Upper lobe of right lung (tissue), 1 donor: Measurements from ENCODE around the gene GRAPL. TPM values are rescaled to one million over a fixed set of nuclear protein-coding genes. Genes with fewer than 3 reads are reported as not detected.
"Not testable (repeated sequence)": the region's sequence is repeated elsewhere in the genome, so short reads cannot be mapped to it uniquely, and the experiment has no call there.

Experiments
- ATAC-seq: fragments of 200-7000 bp; cut with Tn5 transposase; one replicate; pipeline ENCODE4 v1.9.1; 2020; ENCODE audit warnings: mild to moderate bottlenecking, moderate library complexity
- DNase-seq: peaks from one replicate; pipeline ENCODE4 v3.0.0-alpha.2; 2020
- H3K27ac ChIP-seq: fragments of 200-600 bp; one replicate; pipeline ENCODE4 v1.8.0; 2022
- H3K27me3 ChIP-seq: fragments of 200-600 bp; one replicate; pipeline ENCODE4 v1.8.0; 2022; ENCODE audit warnings: mild to moderate bottlenecking
- H3K36me3 ChIP-seq: fragments of 200-600 bp; one replicate; pipeline ENCODE4 v1.8.0; 2022
- H3K4me1 ChIP-seq: fragments of 200-600 bp; one replicate; pipeline ENCODE4 v1.8.0; 2022
- H3K4me3 ChIP-seq: fragments of 200-600 bp; one replicate; pipeline ENCODE4 v1.8.0; 2022; ENCODE audit warnings: mild to moderate bottlenecking
- H3K9me3 ChIP-seq: fragments of 200-600 bp; one replicate; pipeline ENCODE4 v1.8.0; 2022
- CTCF ChIP-seq: fragments of 200-600 bp; IDR thresholded peaks from one replicate; pipeline ENCODE4 v1.8.0; 2022; ENCODE audit warnings: antibody characterized with exemption
- intact Hi-C: fragments of 100-400 bp; cut with DNase I; formaldehyde crosslinking; loops from one replicate; pipeline ENCODE4 v1.11.0; 2022
- total RNA-seq: library from RNA; stranded (reverse); fragmentation: NEBNext Ultra II Directional; extraction: Animal tissue kit (Norgen Biotek cat#: 25700); gene quantifications from one replicate; pipeline ENCODE4 v1.2.1, GENCODE V29; 2021
- donor health status: DM: no; HTN: yes; CAD: no; lungs with severe emphysema.

Gene GRAPL
- total RNA-seq, 1 donor from 2014 or later = 16.6 TPM

- H3K9me3 ChIP-seq, intact Hi-C loops, H3K4me1 ChIP-seq, H3K27me3 ChIP-seq, H3K36me3 ChIP-seq: not testable (repeated sequence)
- Histone ChIP-seq H3K4me3 (peak overlapping the region; percentile 67), H3K27ac (peak overlapping the region; percentile 92)
- ATAC-seq (peak; percentile 98), DNase-seq (peak; percentile 89)
- peak; percentile 50 for TF ChIP-seq CTCF
Observed at GRCh38 chr17:19111111-19111711, 16.2 kb upstream of the GRAPL start.

- intact Hi-C loops, H3K9me3 ChIP-seq, H3K36me3 ChIP-seq, H3K27me3 ChIP-seq, H3K4me1 ChIP-seq: not testable (repeated sequence)
- Histone ChIP-seq H3K4me3 (peak overlapping the region; percentile 67), H3K27ac (peak overlapping the region; percentile 92)
- DNase-seq (peak; percentile 78), ATAC-seq (peak; percentile 3)
Observed at GRCh38 chr17:19111801-19112458, 15.5 kb upstream of the GRAPL start.

- intact Hi-C loops = not testable (repeated sequence)
Observed at GRCh38 chr17:19112459-19112826, 14.9 kb upstream of the GRAPL start.

GRCh38 chr17:19118695-19119094 is 8.7 kb upstream of the GRAPL start:
- ATAC-seq = peak; percentile 85
- H3K4me3 ChIP-seq, H3K27me3 ChIP-seq, H3K4me1 ChIP-seq, DNase-seq, H3K27ac ChIP-seq, intact Hi-C loops, H3K36me3 ChIP-seq, H3K9me3 ChIP-seq: not testable (repeated sequence)

More at GRCh38 chr17:19112459-19112826, 14.9 kb upstream of the GRAPL start:
- H3K27me3 ChIP-seq, DNase-seq, H3K36me3 ChIP-seq, H3K4me1 ChIP-seq, ATAC-seq, H3K9me3 ChIP-seq, H3K27ac ChIP-seq, H3K4me3 ChIP-seq: not testable (repeated sequence)

GRCh38 chr17:19125289-19125688 is 2.1 kb upstream of the GRAPL start:
- ATAC-seq, DNase-seq, H3K27me3 ChIP-seq, H3K4me3 ChIP-seq, intact Hi-C loops, H3K36me3 ChIP-seq, H3K27ac ChIP-seq, H3K4me1 ChIP-seq, H3K9me3 ChIP-seq: not testable (repeated sequence)

- H3K27me3 ChIP-seq, DNase-seq, H3K4me1 ChIP-seq, H3K9me3 ChIP-seq, H3K4me3 ChIP-seq, H3K27ac ChIP-seq, H3K36me3 ChIP-seq, intact Hi-C loops: not testable (repeated sequence)
- peak; percentile 13 for ATAC-seq
Observed at GRCh38 chr17:19129500-19129899, 2.1 kb downstream of the GRAPL start.

GRCh38 chr17:19131108-19131507 is 3.7 kb downstream of the GRAPL start:
- H3K36me3 ChIP-seq, H3K4me1 ChIP-seq, DNase-seq, H3K4me3 ChIP-seq, H3K27me3 ChIP-seq, ATAC-seq, H3K27ac ChIP-seq, H3K9me3 ChIP-seq, intact Hi-C loops: not testable (repeated sequence)

- H3K9me3 ChIP-seq, H3K27me3 ChIP-seq, H3K36me3 ChIP-seq, H3K4me1 ChIP-seq, intact Hi-C loops, H3K27ac ChIP-seq, DNase-seq, ATAC-seq, H3K4me3 ChIP-seq: not testable (repeated sequence)
Observed at GRCh38 chr17:19131772-19132171, 4.4 kb downstream of the GRAPL start.

- H3K9me3 ChIP-seq, H3K4me1 ChIP-seq, DNase-seq, H3K4me3 ChIP-seq, H3K27ac ChIP-seq, ATAC-seq, intact Hi-C loops, H3K36me3 ChIP-seq, H3K27me3 ChIP-seq: not testable (repeated sequence)
Observed at GRCh38 chr17:19133793-19134192, 6.4 kb downstream of the GRAPL start.

- intact Hi-C loops, H3K27ac ChIP-seq, H3K4me1 ChIP-seq, H3K27me3 ChIP-seq, H3K4me3 ChIP-seq, H3K36me3 ChIP-seq, DNase-seq, H3K9me3 ChIP-seq: not testable (repeated sequence)
- ATAC-seq = peak; percentile 42
Observed at GRCh38 chr17:19135391-19135790, 8.0 kb downstream of the GRAPL start.

- DNase-seq, H3K27me3 ChIP-seq, intact Hi-C loops, H3K36me3 ChIP-seq, H3K4me3 ChIP-seq, H3K27ac ChIP-seq, H3K9me3 ChIP-seq, H3K4me1 ChIP-seq: not testable (repeated sequence)
- ATAC-seq = peak; percentile 51
Observed at GRCh38 chr17:19136138-19136537, 8.7 kb downstream of the GRAPL start.

GRCh38 chr17:19136605-19137004 is 9.2 kb downstream of the GRAPL start:
- intact Hi-C loops, H3K4me1 ChIP-seq, ATAC-seq, H3K36me3 ChIP-seq, H3K27ac ChIP-seq, DNase-seq, H3K9me3 ChIP-seq, H3K27me3 ChIP-seq, H3K4me3 ChIP-seq: not testable (repeated sequence)

GRCh38 chr17:19137959-19138358 is 10.6 kb downstream of the GRAPL start:
- H3K36me3 ChIP-seq, DNase-seq, H3K27ac ChIP-seq, ATAC-seq, intact Hi-C loops, H3K27me3 ChIP-seq, H3K4me3 ChIP-seq, H3K4me1 ChIP-seq, H3K9me3 ChIP-seq: not testable (repeated sequence)
